HepG2 (cell line): ENCODE results near the gene KIF17. TPM values are rescaled to one million over a fixed set of nuclear protein-coding genes. Genes with fewer than 3 reads are reported as not detected.

Experiments used
- ELF1 ChIP-seq: sonication (generic); formaldehyde crosslinking; IDR thresholded peaks from 2 replicates; pipeline ENCODE4 v1.4.0; 2020; ENCODE audit warnings: missing genetic modification reagents
- ESRRA ChIP-seq: sonication (generic); formaldehyde crosslinking; IDR thresholded peaks from 2 replicates; pipeline ENCODE4 v1.5.1; 2020; ENCODE audit warnings: mild to moderate bottlenecking, low read depth, missing genetic modification reagents
- FLYWCH1 ChIP-seq: sonication (generic); formaldehyde crosslinking; IDR thresholded peaks from 2 replicates; pipeline ENCODE4 v1.8.1; 2023; ENCODE audit warnings: mild to moderate bottlenecking, missing genetic modification reagents
- HNF4A ChIP-seq: sonication (generic); formaldehyde crosslinking; IDR thresholded peaks from 2 replicates; pipeline ENCODE4 v1.4.0; 2020; ENCODE audit warnings: missing genetic modification reagents
- HNRNPH1 ChIP-seq: fragments of 200-400 bp; formaldehyde crosslinking; optimal IDR thresholded peaks from 2 replicates; pipeline ENCODE3; 2017; ENCODE audit warnings: mild to moderate bottlenecking, low read depth, low read length
- HNRNPLL ChIP-seq: fragments of 200-400 bp; formaldehyde crosslinking; IDR thresholded peaks from 2 replicates; pipeline ENCODE4 v1.6.1; 2017; ENCODE audit warnings: mild to moderate bottlenecking, low read depth, low read length; ENCODE audit not compliant: poor library complexity, severe bottlenecking
- KDM1A ChIP-seq: IDR thresholded peaks from 2 replicates; pipeline ENCODE4 v1.6.1; 2016; ENCODE audit warnings: missing compliant biosample characterization
- KDM4B ChIP-seq: sonication (generic); formaldehyde crosslinking; IDR thresholded peaks from 2 replicates; pipeline ENCODE4 v1.4.0; 2020; ENCODE audit warnings: missing genetic modification reagents
- KLF11 ChIP-seq: IDR thresholded peaks from 2 replicates; pipeline ENCODE4 v1.6.1; 2016; ENCODE audit warnings: missing compliant biosample characterization
- POLR2A ChIP-seq, 2 experiments: IDR thresholded peaks; 2 replicates each; pipeline ENCODE4 v1.6.1; 2011; ENCODE audit warnings: low read depth in 2 of 2, low read length in 2 of 2, mild to moderate bottlenecking in 1 of 2, moderate library complexity in 1 of 2; ENCODE audit not compliant: insufficient read depth in 1 of 2
- POLR2G ChIP-seq: fragments of 200-400 bp; formaldehyde crosslinking; IDR thresholded peaks from 2 replicates; pipeline ENCODE4 v1.6.1; 2018; ENCODE audit warnings: mild to moderate bottlenecking, low read depth, low read length, moderate library complexity
- SNRNP70 ChIP-seq: fragments of 200-400 bp; formaldehyde crosslinking; IDR thresholded peaks from 2 replicates; pipeline ENCODE4 v1.6.1; 2017; ENCODE audit warnings: mild to moderate bottlenecking, low read depth, low read length, moderate library complexity
- TAF1 ChIP-seq: sonication (generic); formaldehyde crosslinking; IDR thresholded peaks from 2 replicates; pipeline ENCODE4 v1.4.0; 2020; ENCODE audit warnings: missing genetic modification reagents
- TEAD3 ChIP-seq: optimal IDR thresholded peaks from 2 replicates; pipeline ENCODE3; 2016; ENCODE audit warnings: borderline replicate concordance
- ZBTB38 ChIP-seq: sonication (generic); formaldehyde crosslinking; IDR thresholded peaks from 2 replicates; pipeline ENCODE4 v1.5.1; 2020; ENCODE audit warnings: mild to moderate bottlenecking, missing genetic modification reagents
- ZBTB7B ChIP-seq: sonication (generic); formaldehyde crosslinking; IDR thresholded peaks from 2 replicates; pipeline ENCODE4 v1.4.0; 2020; ENCODE audit warnings: missing genetic modification reagents
- ZNF234 ChIP-seq: sonication (generic); formaldehyde crosslinking; conservative IDR thresholded peaks from 2 replicates; pipeline ENCODE4 v1.5.1; 2020; ENCODE audit warnings: mild to moderate bottlenecking, missing genetic modification reagents
- ZNF335 ChIP-seq: sonication (generic); formaldehyde crosslinking; IDR thresholded peaks from 2 replicates; pipeline ENCODE4 v1.4.0; 2020; ENCODE audit warnings: missing genetic modification reagents
- ZNF775 ChIP-seq: sonication (generic); formaldehyde crosslinking; IDR thresholded peaks from 2 replicates; pipeline ENCODE4 v1.4.0; 2020; ENCODE audit warnings: missing genetic modification reagents, mild to moderate bottlenecking, moderate library complexity, borderline replicate concordance
- ZNF850 ChIP-seq: sonication (generic); formaldehyde crosslinking; conservative IDR thresholded peaks from 2 replicates; pipeline ENCODE4 v1.9.0; 2021; ENCODE audit warnings: mild to moderate bottlenecking, missing genetic modification reagents
- ZZZ3 ChIP-seq: sonication (generic); formaldehyde crosslinking; IDR thresholded peaks from 2 replicates; pipeline ENCODE4 v1.4.0; 2020; ENCODE audit warnings: missing genetic modification reagents, mild to moderate bottlenecking, borderline replicate concordance
- polyA plus RNA-seq, 8 experiments: library from polyadenylated mRNA; depleted of rRNA in 3 of 8; stranded (reverse) in 7 of 8; unstranded in 1 of 8; fragments of >200 nt; fragmentation: Illumina TruSeq in 4 of 8; extraction: Trizol in 4 of 8; gene quantifications; 2 replicates each; pipeline versions ENCODE4 v1.2.1 to v1.2.3, GENCODE V29; 2011 to 2016; ENCODE audit warnings: low read depth in 4 of 8, missing spikeins in 1 of 8, mixed read lengths in 1 of 8; ENCODE audit not compliant: insufficient read depth in 1 of 8
- total RNA-seq, 5 experiments: library from RNA; depleted of rRNA; stranded (reverse); fragments of >200 nt; fragmentation: Illumina TruSeq; extraction: Trizol; gene quantifications; 2 replicates each; pipeline ENCODE4 v1.2.3, GENCODE V29; 2016; ENCODE audit warnings: low read depth in 1 of 5
- TF ChIP-seq, protein P1 (sequence below), 2 experiments: sonication (generic) in 1 of 2; formaldehyde crosslinking in 1 of 2; IDR thresholded peaks; 2 replicates each; pipeline versions ENCODE4 v1.5.1 to v1.6.1; 2011 to 2020; ENCODE audit warnings: borderline replicate concordance in 1 of 2, low read depth in 1 of 2, low read length in 1 of 2, mild to moderate bottlenecking in 1 of 2, missing genetic modification reagents in 1 of 2, moderate library complexity in 1 of 2
- TF ChIP-seq, protein P2 (sequence below): IDR thresholded peaks from 2 replicates; pipeline ENCODE4 v1.4.0; 2020; ENCODE audit warnings: mild to moderate bottlenecking, missing genetic modification reagents

KIF17 gene
- total and polyA plus RNA-seq, 2 of the 13 experiments (the other 11 are each of a cell fraction or from before 2014, with no cell fraction given): 0.24 to 0.44 TPM

DNA sequence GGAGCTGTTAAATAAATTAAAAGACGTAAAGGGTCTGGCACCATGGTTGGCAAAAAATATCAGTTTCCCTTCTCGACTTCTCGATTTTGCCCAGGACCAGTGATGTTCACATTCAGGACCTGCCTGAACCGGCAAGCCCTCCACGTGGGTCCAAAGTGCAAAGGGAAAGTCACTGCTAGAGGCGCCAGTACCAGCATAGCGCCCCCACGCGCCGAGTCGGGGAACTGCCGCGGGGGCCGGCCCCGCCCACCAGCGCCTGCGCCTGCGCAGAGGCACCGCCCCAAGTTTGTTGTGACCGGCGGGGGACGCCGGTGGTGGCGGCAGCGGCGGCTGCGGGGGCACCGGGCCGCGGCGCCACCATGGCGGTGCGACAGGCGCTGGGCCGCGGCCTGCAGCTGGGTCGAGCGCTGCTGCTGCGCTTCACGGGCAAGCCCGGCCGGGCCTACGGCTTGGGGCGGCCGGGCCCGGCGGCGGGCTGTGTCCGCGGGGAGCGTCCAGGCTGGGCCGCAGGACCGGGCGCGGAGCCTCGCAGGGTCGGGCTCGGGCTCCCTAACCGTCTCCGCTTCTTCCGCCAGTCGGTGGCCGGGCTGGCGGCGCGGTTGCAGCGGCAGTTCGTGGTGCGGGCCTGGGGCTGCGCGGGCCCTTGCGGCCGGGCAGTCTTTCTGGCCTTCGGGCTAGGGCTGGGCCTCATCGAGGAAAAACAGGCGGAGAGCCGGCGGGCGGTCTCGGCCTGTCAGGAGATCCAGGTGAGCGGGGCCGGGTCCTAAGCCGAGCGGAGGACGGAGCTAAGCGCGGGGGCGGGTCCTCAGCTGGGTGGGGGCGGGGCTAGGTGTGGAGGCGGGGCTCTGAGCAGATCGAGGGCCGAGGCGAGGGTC, 84.4 kb downstream of the KIF17 start, which contains the start of gene PINK1 (continued):
- TF ChIP-seq, protein P1, sequence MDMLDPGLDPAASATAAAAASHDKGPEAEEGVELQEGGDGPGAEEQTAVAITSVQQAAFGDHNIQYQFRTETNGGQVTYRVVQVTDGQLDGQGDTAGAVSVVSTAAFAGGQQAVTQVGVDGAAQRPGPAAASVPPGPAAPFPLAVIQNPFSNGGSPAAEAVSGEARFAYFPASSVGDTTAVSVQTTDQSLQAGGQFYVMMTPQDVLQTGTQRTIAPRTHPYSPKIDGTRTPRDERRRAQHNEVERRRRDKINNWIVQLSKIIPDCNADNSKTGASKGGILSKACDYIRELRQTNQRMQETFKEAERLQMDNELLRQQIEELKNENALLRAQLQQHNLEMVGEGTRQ (IDR thresholded peaks at IDR 0.05; ENCODE audit: low read depth, low read length): no peak
- TF ChIP-seq, protein P1 (CRISPR knock-in tag; IDR thresholded peaks at IDR 0.05; ENCODE audit: borderline replicate concordance): peak; percentile 61; the same call in 1 of the 2 replicates
- no peak for TF ChIP-seq HNRNPH1
- TF ChIP-seq, protein P2, sequence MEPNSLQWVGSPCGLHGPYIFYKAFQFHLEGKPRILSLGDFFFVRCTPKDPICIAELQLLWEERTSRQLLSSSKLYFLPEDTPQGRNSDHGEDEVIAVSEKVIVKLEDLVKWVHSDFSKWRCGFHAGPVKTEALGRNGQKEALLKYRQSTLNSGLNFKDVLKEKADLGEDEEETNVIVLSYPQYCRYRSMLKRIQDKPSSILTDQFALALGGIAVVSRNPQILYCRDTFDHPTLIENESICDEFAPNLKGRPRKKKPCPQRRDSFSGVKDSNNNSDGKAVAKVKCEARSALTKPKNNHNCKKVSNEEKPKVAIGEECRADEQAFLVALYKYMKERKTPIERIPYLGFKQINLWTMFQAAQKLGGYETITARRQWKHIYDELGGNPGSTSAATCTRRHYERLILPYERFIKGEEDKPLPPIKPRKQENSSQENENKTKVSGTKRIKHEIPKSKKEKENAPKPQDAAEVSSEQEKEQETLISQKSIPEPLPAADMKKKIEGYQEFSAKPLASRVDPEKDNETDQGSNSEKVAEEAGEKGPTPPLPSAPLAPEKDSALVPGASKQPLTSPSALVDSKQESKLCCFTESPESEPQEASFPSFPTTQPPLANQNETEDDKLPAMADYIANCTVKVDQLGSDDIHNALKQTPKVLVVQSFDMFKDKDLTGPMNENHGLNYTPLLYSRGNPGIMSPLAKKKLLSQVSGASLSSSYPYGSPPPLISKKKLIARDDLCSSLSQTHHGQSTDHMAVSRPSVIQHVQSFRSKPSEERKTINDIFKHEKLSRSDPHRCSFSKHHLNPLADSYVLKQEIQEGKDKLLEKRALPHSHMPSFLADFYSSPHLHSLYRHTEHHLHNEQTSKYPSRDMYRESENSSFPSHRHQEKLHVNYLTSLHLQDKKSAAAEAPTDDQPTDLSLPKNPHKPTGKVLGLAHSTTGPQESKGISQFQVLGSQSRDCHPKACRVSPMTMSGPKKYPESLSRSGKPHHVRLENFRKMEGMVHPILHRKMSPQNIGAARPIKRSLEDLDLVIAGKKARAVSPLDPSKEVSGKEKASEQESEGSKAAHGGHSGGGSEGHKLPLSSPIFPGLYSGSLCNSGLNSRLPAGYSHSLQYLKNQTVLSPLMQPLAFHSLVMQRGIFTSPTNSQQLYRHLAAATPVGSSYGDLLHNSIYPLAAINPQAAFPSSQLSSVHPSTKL (CRISPR knock-in tag): peak; percentile 48; the same call in 1 of the 2 replicates
- peak; percentile 36 for TF ChIP-seq HNRNPLL
- no peak for TF ChIP-seq POLR2G
- no peak for TF ChIP-seq ZBTB38 (CRISPR knock-in tag)
- TF ChIP-seq TEAD3 (CRISPR knock-in tag): peak; percentile 55
- TF ChIP-seq SNRNP70: no peak
- TF ChIP-seq ELF1: peak; percentile 44
- TF ChIP-seq KDM1A: peak; percentile 76; the same call in 1 of the 2 replicates
- peak; percentile 96 for TF ChIP-seq HNF4A (CRISPR knock-in tag)
- TF ChIP-seq ZNF335: 0 out of 2 replicates have a peak, but pooled peaks have one; percentile 52
- TF ChIP-seq ZZZ3 (CRISPR knock-in tag): no peak
- no peak for TF ChIP-seq ZNF850 (CRISPR knock-in tag)
- peak; percentile 82 for TF ChIP-seq ESRRA (CRISPR knock-in tag)
- no peak for TF ChIP-seq ZBTB7B (CRISPR knock-in tag)
- peak; percentile 34; the same call in 1 of the 2 replicates for TF ChIP-seq TAF1 (CRISPR knock-in tag)
- TF ChIP-seq ZNF775: no peak
- no peak for TF ChIP-seq FLYWCH1 (CRISPR knock-in tag)
- TF ChIP-seq KLF11 (CRISPR knock-in tag): no peak
- TF ChIP-seq ZNF234: no peak
- peak; percentile 39; the same call in 1 of the 2 replicates for TF ChIP-seq KDM4B (CRISPR knock-in tag)
- TF ChIP-seq POLR2A (IDR thresholded peaks at IDR 0.05; ENCODE audit: insufficient read depth in 1 of 2, low read depth in 2 of 2, low read length in 2 of 2): peak in 1 of 2 experiments; percentile 39; a peak in 1 of 4 replicates
